Breast epithelium (tissue), 4 donors: ENCODE data around the gene COL6A2. TPM values are rescaled to one million over a fixed set of nuclear protein-coding genes. Genes with fewer than 3 reads are reported as not detected.

Experiments
- DNase-seq, 2 donors: peaks; one replicate each; pipeline ENCODE4 v3.0.0-alpha.2; 2019; ENCODE audit warnings: low spot score in 2 of 2
- H3K27ac ChIP-seq, 2 donors: fragments of 200-600 bp; sonication (generic) in 1 of 2; one replicate each; pipeline ENCODE4 v1.5.1; 2016 to 2019; ENCODE audit warnings: mild to moderate bottlenecking in 1 of 2
- H3K27me3 ChIP-seq, 2 donors: fragments of 200-600 bp; sonication (generic) in 1 of 2; one replicate each; pipeline versions ENCODE4 v1.5.1 to v1.6.0; 2017 to 2019; ENCODE audit warnings: control low read depth in 1 of 2, mild to moderate bottlenecking in 1 of 2
- H3K36me3 ChIP-seq: fragments of 200-600 bp; one replicate; pipeline ENCODE4 v1.5.1; 2019
- H3K4me1 ChIP-seq, 2 donors: fragments of 200-600 bp; sonication (generic); one replicate each; pipeline ENCODE4 v1.5.1; 2016 to 2019; ENCODE audit warnings: control low read depth in 1 of 2
- H3K4me3 ChIP-seq, 3 donors: fragments of 200-600 bp; sonication (generic); 1 replicate in 2 of 3; 2 replicates in 1 of 3; pipeline ENCODE4 v1.5.1; 2016 to 2019; ENCODE audit warnings: mild to moderate bottlenecking in 3 of 3, moderate library complexity in 2 of 3
- H3K9me3 ChIP-seq, 2 donors: fragments of 200-600 bp; sonication (generic) in 1 of 2; one replicate each; pipeline ENCODE4 v1.5.1; 2016 to 2019; ENCODE audit warnings: control low read depth in 1 of 2
- POLR2A ChIP-seq: fragments of 450-650 bp; IDR thresholded peaks from one replicate; pipeline ENCODE4 v1.6.1; 2016; ENCODE audit warnings: antibody characterized with exemption, mild to moderate bottlenecking, moderate library complexity
- POLR2AphosphoS5 ChIP-seq, 3 donors: sonication (generic); formaldehyde crosslinking; IDR thresholded peaks; one replicate each; pipeline ENCODE4 v1.6.1; 2017; ENCODE audit warnings: antibody characterized with exemption in 3 of 3
- intact Hi-C: fragments of 100-400 bp; cut with DNase I; formaldehyde crosslinking; loops from one replicate; pipeline ENCODE4 v1.15.1; 2023; ENCODE audit warnings: low total_unique reads
- total RNA-seq, 3 donors: library from RNA; depleted of rRNA; stranded (reverse); fragments of >200 nt; gene quantifications; one replicate each; pipeline ENCODE4 v1.1.0, GENCODE V29; 2016
- TF ChIP-seq, protein P1 (sequence below), 3 donors: fragments of 450-650 bp; IDR thresholded peaks; one replicate each; pipeline ENCODE4 v1.5.1; 2016 to 2017; ENCODE audit warnings: antibody characterized with exemption in 3 of 3, mild to moderate bottlenecking in 3 of 3, moderate library complexity in 3 of 3

Gene COL6A2
- total RNA-seq, 3 donors from 2014 or later = 177 to 1,266 (median 418) TPM

DNA sequence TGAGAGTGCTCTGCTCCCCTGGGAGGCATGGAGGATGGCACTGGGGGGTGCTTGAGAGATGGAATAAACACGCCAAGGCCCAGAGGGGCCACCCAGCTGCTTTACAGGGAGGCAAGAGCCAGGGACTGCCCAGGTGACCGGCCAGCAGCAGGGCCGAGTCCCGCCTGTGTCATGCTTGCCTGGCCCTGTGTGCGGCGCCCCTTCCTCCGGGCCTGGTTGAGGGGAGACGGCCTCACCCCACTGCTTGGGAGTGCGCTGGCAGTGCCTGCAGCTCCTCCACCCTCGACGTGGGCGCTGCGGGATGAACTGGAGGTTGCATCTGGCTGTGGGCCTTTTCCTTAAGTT is 33.1 kb upstream of the COL6A2 start:
- intact Hi-C loops = loop anchor here (5.0 kb wide), 1 partner anchor 838 kb away; no protein-coding TSS in a partner anchor

DNA sequence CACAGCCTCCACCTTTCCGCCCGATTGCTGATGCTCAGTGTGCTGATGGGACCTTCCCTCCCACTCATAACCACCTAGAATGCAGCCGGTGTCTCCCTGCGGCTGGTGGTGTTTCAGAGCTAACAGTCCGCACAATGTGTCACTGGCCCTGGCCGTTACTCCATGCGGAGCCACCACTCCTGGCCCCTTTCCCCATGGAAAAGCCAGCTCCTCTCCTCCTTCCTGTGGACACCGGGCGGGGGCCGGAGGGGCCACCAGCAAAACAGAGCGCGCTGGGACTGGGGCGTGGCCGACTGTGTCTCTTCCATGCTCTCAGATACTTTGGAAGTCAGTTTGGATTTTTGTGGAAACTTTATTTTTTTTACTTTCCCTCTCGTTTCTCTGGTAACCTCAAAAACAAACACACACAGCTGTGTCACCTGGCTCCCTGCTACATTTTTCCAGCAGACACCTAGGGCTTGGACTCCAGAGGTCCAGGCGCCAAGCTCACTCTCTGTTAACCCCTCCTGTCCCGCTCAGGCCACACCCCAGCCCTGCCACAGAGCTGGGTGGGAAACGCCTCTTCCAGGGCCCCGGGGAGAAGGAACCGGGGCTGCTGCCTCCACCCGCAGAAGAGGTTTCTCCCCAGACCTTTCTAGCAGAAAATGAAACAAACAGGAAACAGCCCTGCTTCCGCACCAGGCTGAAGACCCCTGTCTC is 32.5 kb upstream of the COL6A2 start:
- intact Hi-C loops = loop anchor here (5.0 kb wide), 1 partner anchor 838 kb away; no protein-coding TSS in a partner anchor
- TF ChIP-seq, protein P1, sequence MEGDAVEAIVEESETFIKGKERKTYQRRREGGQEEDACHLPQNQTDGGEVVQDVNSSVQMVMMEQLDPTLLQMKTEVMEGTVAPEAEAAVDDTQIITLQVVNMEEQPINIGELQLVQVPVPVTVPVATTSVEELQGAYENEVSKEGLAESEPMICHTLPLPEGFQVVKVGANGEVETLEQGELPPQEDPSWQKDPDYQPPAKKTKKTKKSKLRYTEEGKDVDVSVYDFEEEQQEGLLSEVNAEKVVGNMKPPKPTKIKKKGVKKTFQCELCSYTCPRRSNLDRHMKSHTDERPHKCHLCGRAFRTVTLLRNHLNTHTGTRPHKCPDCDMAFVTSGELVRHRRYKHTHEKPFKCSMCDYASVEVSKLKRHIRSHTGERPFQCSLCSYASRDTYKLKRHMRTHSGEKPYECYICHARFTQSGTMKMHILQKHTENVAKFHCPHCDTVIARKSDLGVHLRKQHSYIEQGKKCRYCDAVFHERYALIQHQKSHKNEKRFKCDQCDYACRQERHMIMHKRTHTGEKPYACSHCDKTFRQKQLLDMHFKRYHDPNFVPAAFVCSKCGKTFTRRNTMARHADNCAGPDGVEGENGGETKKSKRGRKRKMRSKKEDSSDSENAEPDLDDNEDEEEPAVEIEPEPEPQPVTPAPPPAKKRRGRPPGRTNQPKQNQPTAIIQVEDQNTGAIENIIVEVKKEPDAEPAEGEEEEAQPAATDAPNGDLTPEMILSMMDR (IDR thresholded peaks at IDR 0.05) = no peak
- TF ChIP-seq POLR2AphosphoS5 (IDR thresholded peaks at IDR 0.05) (peak in 1 of 3 donors; percentile 28), POLR2A (no peak)
- H3K4me3 ChIP-seq = peak overlapping the region in 2 of 3 donors; percentile 7 to 40
- H3K9me3 ChIP-seq = peaks cover 0 to 4% of the 10 kb centered on the region in 2 donors
- H3K36me3 ChIP-seq = no peaks in the 10 kb centered on the region
- peak overlapping the region; percentile 74 to 95 for H3K27ac ChIP-seq
- peaks cover 0 to 4% of the 10 kb centered on the region in 2 donors for H3K27me3 ChIP-seq
- peak; percentile 54 to 60 for DNase-seq
- peaks cover 0 to 5% of the 10 kb centered on the region in 2 donors for H3K4me1 ChIP-seq

More for the DNA sequence above, 33.1 kb upstream of the COL6A2 start:
- Histone ChIP-seq H3K27ac (peak overlapping the region; percentile 74 to 95), H3K9me3 (peaks cover 0 to 4% of the 10 kb centered on the region in 2 donors), H3K27me3 (peaks cover 0 to 4% of the 10 kb centered on the region in 2 donors), H3K4me1 (peaks cover 0 to 5% of the 10 kb centered on the region in 2 donors), H3K4me3 (peak overlapping the region in 1 of 3 donors; percentile 40), H3K36me3 (no peaks in the 10 kb centered on the region)
- DNase-seq = peak in 1 of 2 donors; percentile 48
- TF ChIP-seq POLR2AphosphoS5 (IDR thresholded peaks at IDR 0.05) (no peak), POLR2A (no peak)
- TF ChIP-seq, protein P1 (IDR thresholded peaks at IDR 0.05) = no peak

DNA sequence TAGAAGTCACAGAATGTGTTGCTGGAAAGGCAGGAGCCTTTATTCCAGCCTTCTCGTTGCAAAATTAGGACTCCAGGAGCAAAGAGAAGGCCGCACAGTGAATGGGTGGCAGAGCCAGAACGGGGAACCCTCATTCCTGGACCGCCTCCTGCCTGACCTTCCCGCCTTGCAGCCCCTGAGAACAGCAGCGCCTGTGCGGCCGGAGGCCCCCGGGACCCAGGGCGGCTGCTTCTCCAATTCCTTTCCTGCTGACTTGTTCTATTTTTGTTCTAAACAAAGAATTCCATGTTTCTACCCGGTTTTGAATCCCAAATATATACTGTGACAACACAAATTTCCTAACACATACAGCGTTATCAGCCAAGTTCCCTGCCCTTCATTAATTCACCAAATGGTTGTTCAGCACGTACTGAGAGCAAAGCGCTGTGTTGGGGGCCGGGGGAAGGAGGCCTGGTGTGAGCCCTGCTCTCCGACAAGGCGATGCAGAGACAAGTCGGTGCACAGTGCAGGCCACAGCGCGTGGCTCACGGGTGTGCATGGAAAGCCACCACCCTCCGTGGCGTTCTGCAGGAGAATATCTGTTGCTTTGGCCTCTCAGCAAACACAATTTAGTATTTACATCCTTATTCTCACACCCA is 31.9 kb upstream of the COL6A2 start:
- Histone ChIP-seq H3K27ac (peak overlapping the region; percentile 74 to 95), H3K27me3 (peaks cover 0 to 4% of the 10 kb centered on the region in 2 donors), H3K36me3 (no peaks in the 10 kb centered on the region), H3K4me1 (peaks cover 0 to 5% of the 10 kb centered on the region in 2 donors), H3K4me3 (peak overlapping the region in 2 of 3 donors; percentile 7 to 40), H3K9me3 (peaks cover 0 to 4% of the 10 kb centered on the region in 2 donors)
- intact Hi-C loops = loop anchor here (5.0 kb wide), 1 partner anchor 839 kb away; no protein-coding TSS in a partner anchor
- TF ChIP-seq, protein P1 (IDR thresholded peaks at IDR 0.05) = no peak
- TF ChIP-seq POLR2AphosphoS5 (IDR thresholded peaks at IDR 0.05) (no peak), POLR2A (no peak)
- DNase-seq = peak in 1 of 2 donors; percentile 38

DNA sequence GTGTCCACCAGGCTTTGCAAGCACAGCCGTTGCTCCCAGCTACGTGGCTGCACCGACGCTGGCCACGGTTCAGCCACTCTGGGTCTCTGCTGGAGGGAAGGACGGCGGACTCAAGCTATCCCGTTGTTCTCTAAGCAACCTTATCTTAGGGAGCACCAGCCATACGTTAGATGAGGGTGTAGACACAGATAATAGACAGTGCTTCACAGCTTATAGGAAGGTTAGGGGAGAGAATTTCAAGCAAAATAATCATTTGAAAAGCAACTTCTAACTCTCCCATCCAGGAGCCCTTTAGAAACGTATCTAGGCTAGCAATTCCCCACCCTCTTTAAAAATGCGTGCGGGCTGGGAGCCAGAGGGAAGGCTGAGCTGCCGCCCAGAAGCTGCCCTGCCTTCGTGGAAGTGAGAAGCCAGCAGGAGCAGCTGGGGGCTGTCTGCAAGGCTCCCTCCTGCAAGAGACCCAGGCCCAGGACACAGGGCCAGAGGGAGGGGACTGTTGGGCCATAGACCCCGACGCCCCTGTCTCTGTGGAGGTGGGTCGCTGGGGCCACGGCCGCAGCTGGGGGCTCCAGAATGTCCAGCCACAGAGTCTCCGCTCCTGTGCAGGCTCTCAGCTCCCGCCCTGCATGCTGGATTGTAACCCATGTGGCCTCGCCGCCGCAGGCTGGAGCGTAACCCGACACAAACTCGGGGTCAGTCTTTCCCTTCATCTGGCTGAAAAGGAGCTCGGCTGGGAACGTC is 31.2 kb upstream of the COL6A2 start:
- DNase-seq = peak; percentile 17 to 40
- H3K4me1 ChIP-seq = peaks cover 0 to 5% of the 10 kb centered on the region in 2 donors
- H3K4me3 ChIP-seq = no peak overlapping the region
- TF ChIP-seq POLR2A (no peak), POLR2AphosphoS5 (IDR thresholded peaks at IDR 0.05) (no peak)
- TF ChIP-seq, protein P1 (IDR thresholded peaks at IDR 0.05) = no peak
- peak overlapping the region; percentile 74 to 95 for H3K27ac ChIP-seq
- peaks cover 0 to 4% of the 10 kb centered on the region in 2 donors for H3K27me3 ChIP-seq
- H3K9me3 ChIP-seq = peaks cover 0 to 4% of the 10 kb centered on the region in 2 donors
- intact Hi-C loops = loop anchor here (5.0 kb wide), 1 partner anchor 839 kb away; no protein-coding TSS in a partner anchor
- no peaks in the 10 kb centered on the region for H3K36me3 ChIP-seq
